ENCODE results near the gene TRMT13. TPM values are rescaled to one million over a fixed set of nuclear protein-coding genes. Genes with fewer than 3 reads are reported as not detected.

TRMT13 gene
- total RNA-seq, 1 experiment from 2014 or later: 6.7 TPM

DNA sequence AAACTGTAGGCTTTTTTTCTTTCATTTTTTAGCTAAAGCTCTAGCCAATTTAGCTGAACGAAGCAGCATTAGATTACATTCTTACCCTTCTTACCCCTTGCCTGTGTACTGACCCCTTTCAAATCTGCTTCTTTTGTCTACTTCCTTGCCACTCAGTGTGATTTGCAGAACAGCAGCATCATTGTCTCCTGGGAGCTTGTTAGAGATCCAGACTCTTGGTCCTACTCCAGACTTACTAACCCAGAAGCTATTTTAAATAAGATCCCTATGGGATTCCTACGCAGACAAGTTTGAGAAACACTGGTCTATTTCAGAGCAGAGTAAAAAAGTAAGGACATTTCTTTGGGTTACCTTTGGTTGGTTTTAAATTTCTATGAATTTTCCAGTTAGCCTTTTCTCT, 31.3 kb downstream of the TRMT13 start:
- Histone ChIP-seq H3K9me3 (ENCODE audit: low read length) (no peaks in the 10 kb centered on the region), H3K9me2 (replicated peaks; ENCODE audit: low read length) (no peaks in the 10 kb centered on the region), H3K4me2 (ENCODE audit: low read length) (no peak overlapping the region), H3K36me3 (ENCODE audit: low read depth, low read length) (no peaks in the 10 kb centered on the region), H3K4me1 (ENCODE audit: insufficient read depth, low read length) (no peaks in the 10 kb centered on the region), H4K20me1 (ENCODE audit: low read length) (no peaks in the 10 kb centered on the region), H2AFZ (ENCODE audit: low read length) (no peak overlapping the region), H3F3A (ENCODE audit: low read length, unreplicated experiment) (no peaks in the 10 kb centered on the region), H3K79me2 (ENCODE audit: low read length) (no peaks in the 10 kb centered on the region), H3K27me3 (ENCODE audit: low read length) (no peaks in the 10 kb centered on the region), H3K27ac (ENCODE audit: low read length) (no peak overlapping the region), H3K9ac (ENCODE audit: low read length) (no peak overlapping the region), H3K4me3 (ENCODE audit: low read length) (no peak overlapping the region)
- BruUV-seq (replicated peaks): no TSS peak
- POLR2A ChIA-PET (ENCODE audit: unreplicated experiment): no interaction called here
- DNase-seq (no peak), ATAC-seq (no peak)
- TF ChIP-seq EZH2phosphoT487 (IDR thresholded peaks at IDR 0.05; ENCODE audit: borderline replicate concordance, low read length): no peak
- no peak for TF ChIP-seq EZH2 (IDR thresholded peaks at IDR 0.05; ENCODE audit: low read length, unreplicated experiment)
- TF ChIP-seq, protein P1, sequence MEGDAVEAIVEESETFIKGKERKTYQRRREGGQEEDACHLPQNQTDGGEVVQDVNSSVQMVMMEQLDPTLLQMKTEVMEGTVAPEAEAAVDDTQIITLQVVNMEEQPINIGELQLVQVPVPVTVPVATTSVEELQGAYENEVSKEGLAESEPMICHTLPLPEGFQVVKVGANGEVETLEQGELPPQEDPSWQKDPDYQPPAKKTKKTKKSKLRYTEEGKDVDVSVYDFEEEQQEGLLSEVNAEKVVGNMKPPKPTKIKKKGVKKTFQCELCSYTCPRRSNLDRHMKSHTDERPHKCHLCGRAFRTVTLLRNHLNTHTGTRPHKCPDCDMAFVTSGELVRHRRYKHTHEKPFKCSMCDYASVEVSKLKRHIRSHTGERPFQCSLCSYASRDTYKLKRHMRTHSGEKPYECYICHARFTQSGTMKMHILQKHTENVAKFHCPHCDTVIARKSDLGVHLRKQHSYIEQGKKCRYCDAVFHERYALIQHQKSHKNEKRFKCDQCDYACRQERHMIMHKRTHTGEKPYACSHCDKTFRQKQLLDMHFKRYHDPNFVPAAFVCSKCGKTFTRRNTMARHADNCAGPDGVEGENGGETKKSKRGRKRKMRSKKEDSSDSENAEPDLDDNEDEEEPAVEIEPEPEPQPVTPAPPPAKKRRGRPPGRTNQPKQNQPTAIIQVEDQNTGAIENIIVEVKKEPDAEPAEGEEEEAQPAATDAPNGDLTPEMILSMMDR (conservative IDR thresholded peaks at IDR 0.05; ENCODE audit: low read depth, low read length): no peak
- CTCF ChIA-PET: no interaction called here
- intact Hi-C loops (cut with micrococcal nuclease): no loop called here

DNA sequence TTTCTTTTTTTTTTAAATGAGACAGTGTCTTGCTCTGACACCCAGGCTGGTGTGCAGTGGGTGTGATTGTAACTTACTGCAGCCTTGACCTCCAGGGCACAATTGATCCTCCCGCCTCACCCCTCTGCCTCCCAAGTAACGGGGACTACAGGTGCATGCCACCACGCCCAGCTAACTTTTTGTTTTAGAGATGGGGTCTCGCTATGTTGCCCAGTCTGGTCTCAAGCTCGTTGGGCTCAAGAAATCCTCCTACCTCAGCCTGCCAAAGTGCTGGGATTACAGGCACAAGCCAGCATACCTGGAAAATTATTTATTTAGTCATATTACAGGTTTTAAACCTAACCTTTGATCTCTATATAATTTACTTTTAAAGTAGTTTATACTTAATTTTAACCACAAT, 31.7 kb downstream of the TRMT13 start:
- Histone ChIP-seq H3K36me3 (ENCODE audit: low read depth, low read length) (no peaks in the 10 kb centered on the region), H4K20me1 (ENCODE audit: low read length) (no peaks in the 10 kb centered on the region), H3K27ac (ENCODE audit: low read length) (no peak overlapping the region), H3K4me2 (ENCODE audit: low read length) (no peak overlapping the region), H3K27me3 (ENCODE audit: low read length) (no peaks in the 10 kb centered on the region), H3K9me3 (ENCODE audit: low read length) (no peaks in the 10 kb centered on the region), H3K4me1 (ENCODE audit: insufficient read depth, low read length) (no peaks in the 10 kb centered on the region), H3K9ac (ENCODE audit: low read length) (no peak overlapping the region), H3K4me3 (ENCODE audit: low read length) (no peak overlapping the region), H3F3A (ENCODE audit: low read length, unreplicated experiment) (no peaks in the 10 kb centered on the region), H3K79me2 (ENCODE audit: low read length) (no peaks in the 10 kb centered on the region), H2AFZ (ENCODE audit: low read length) (no peak overlapping the region), H3K9me2 (replicated peaks; ENCODE audit: low read length) (no peaks in the 10 kb centered on the region)
- ChIA-PET POLR2A (ENCODE audit: unreplicated experiment) (no interaction called here), CTCF (no interaction called here)
- DNase-seq (no peak), ATAC-seq (no peak)
- BruUV-seq (replicated peaks): no TSS peak
- intact Hi-C loops (cut with micrococcal nuclease): no loop called here
- TF ChIP-seq, protein P1 (conservative IDR thresholded peaks at IDR 0.05; ENCODE audit: low read depth, low read length): no peak
- TF ChIP-seq EZH2phosphoT487 (IDR thresholded peaks at IDR 0.05; ENCODE audit: borderline replicate concordance, low read length) (no peak), EZH2 (IDR thresholded peaks at IDR 0.05; ENCODE audit: low read length, unreplicated experiment) (no peak)

DNA sequence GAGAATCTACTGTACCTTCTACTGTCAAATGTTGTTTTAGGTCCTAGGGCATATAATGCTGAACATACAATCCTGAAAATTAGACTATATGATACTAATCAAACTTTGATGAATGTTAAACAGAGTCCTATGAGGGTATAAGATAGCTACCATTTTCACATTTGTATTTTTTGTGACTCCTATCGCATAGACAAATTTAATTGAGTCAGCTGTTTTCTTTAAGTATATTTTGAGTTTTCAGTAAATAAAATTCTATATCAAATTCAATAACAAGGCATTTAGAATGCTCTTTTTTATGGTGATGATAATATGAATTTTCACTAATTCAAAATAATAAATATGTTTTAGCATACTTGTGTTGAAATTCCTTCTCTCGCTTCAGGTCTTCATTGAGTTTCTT, 35.1 kb downstream of the TRMT13 start:
- no peak overlapping the region for H3K4me3 ChIP-seq (ENCODE audit: low read length)
- no peaks in the 10 kb centered on the region for H3K27me3 ChIP-seq (ENCODE audit: low read length)
- ChIA-PET POLR2A (ENCODE audit: unreplicated experiment) (no interaction called here), CTCF (no interaction called here)
- TF ChIP-seq, protein P1 (conservative IDR thresholded peaks at IDR 0.05; ENCODE audit: low read depth, low read length): no peak
- no peak for TF ChIP-seq EZH2phosphoT487 (IDR thresholded peaks at IDR 0.05; ENCODE audit: borderline replicate concordance, low read length)
- TF ChIP-seq EZH2 (IDR thresholded peaks at IDR 0.05; ENCODE audit: low read length, unreplicated experiment): no peak
- H3K79me2 ChIP-seq (ENCODE audit: low read length): no peaks in the 10 kb centered on the region
- H3K36me3 ChIP-seq (ENCODE audit: low read depth, low read length): no peaks in the 10 kb centered on the region
- H3K9ac ChIP-seq (ENCODE audit: low read length): no peak overlapping the region
- no TSS peak for BruUV-seq (replicated peaks)
- no peak overlapping the region for H3K27ac ChIP-seq (ENCODE audit: low read length)
- H3K9me3 ChIP-seq (ENCODE audit: low read length): no peaks in the 10 kb centered on the region
- ATAC-seq (no peak), DNase-seq (no peak)
- no peak overlapping the region for H3K4me2 ChIP-seq (ENCODE audit: low read length)
- no peak overlapping the region for H2AFZ ChIP-seq (ENCODE audit: low read length)
- H4K20me1 ChIP-seq (ENCODE audit: low read length): no peaks in the 10 kb centered on the region
- H3F3A ChIP-seq (ENCODE audit: low read length, unreplicated experiment): no peaks in the 10 kb centered on the region
- no peaks in the 10 kb centered on the region for H3K4me1 ChIP-seq (ENCODE audit: insufficient read depth, low read length)
- intact Hi-C loops (cut with micrococcal nuclease): no loop called here
- no peaks in the 10 kb centered on the region for H3K9me2 ChIP-seq (replicated peaks; ENCODE audit: low read length)
